ENCODE results near the gene TNFSF9.
A peak's percentile ranks its signal among the peaks of the same experiment; 100 is the strongest.

Gene TNFSF9

GRCh38 chr19:6531163-6531955, 533 bp downstream of the TNFSF9 start:
- DNase-seq: no peak
- TF ChIP-seq CTCF (IDR thresholded peaks at IDR 0.05; ENCODE audit: low read depth, low read length): no peak
- Histone ChIP-seq H3K36me3 (no peaks in the 10 kb centered on the region), H3K9me3 (no peaks in the 10 kb centered on the region), H3K27me3 (peaks cover 11% of the 10 kb centered on the region), H3K4me3 (ENCODE audit: low read depth, low read length) (peak overlapping the region; percentile 62), H3K4me1 (no peaks in the 10 kb centered on the region)

GRCh38 chr19:6531956-6532243, 1.1 kb downstream of the TNFSF9 start:
- H3K4me1 ChIP-seq: no peaks in the 10 kb centered on the region
- no peak for TF ChIP-seq CTCF (IDR thresholded peaks at IDR 0.05; ENCODE audit: low read depth, low read length)
- H3K9me3 ChIP-seq: no peaks in the 10 kb centered on the region

GRCh38 chr19:6532244-6532999, 1.6 kb downstream of the TNFSF9 start:
- Histone ChIP-seq H3K4me3 (ENCODE audit: low read depth, low read length) (no peak overlapping the region), H3K36me3 (no peaks in the 10 kb centered on the region), H3K9me3 (no peaks in the 10 kb centered on the region), H3K27me3 (peaks cover 11% of the 10 kb centered on the region), H3K4me1 (no peaks in the 10 kb centered on the region)
- no peak for DNase-seq
- no peak for TF ChIP-seq CTCF (IDR thresholded peaks at IDR 0.05; ENCODE audit: low read depth, low read length)

More at GRCh38 chr19:6531956-6532243, 1.1 kb downstream of the TNFSF9 start:
- DNase-seq: no peak
- H3K4me3 ChIP-seq (ENCODE audit: low read depth, low read length): no peak overlapping the region
- H3K27me3 ChIP-seq: peaks cover 11% of the 10 kb centered on the region
- H3K36me3 ChIP-seq: no peaks in the 10 kb centered on the region

- Histone ChIP-seq H3K4me3 (ENCODE audit: low read depth, low read length) (no peak overlapping the region), H3K36me3 (no peaks in the 10 kb centered on the region), H3K9me3 (no peaks in the 10 kb centered on the region), H3K4me1 (no peaks in the 10 kb centered on the region), H3K27me3 (peaks cover 11% of the 10 kb centered on the region)
- TF ChIP-seq CTCF (IDR thresholded peaks at IDR 0.05; ENCODE audit: low read depth, low read length): no peak
- no peak for DNase-seq
Measured at GRCh38 chr19:6533000-6533328, 2.1 kb downstream of the TNFSF9 start.

- H3K27me3 ChIP-seq: peaks cover 11% of the 10 kb centered on the region
- TF ChIP-seq CTCF (IDR thresholded peaks at IDR 0.05; ENCODE audit: low read depth, low read length): no peak
- DNase-seq: no peak
- no peak overlapping the region for H3K4me3 ChIP-seq (ENCODE audit: low read depth, low read length)
- no peaks in the 10 kb centered on the region for H3K36me3 ChIP-seq
- no peaks in the 10 kb centered on the region for H3K4me1 ChIP-seq
- no peaks in the 10 kb centered on the region for H3K9me3 ChIP-seq
Measured at GRCh38 chr19:6533746-6534418, 3.1 kb downstream of the TNFSF9 start.
